Measurements from ENCODE around the gene ADAM33.

ADAM33 gene

DNA sequence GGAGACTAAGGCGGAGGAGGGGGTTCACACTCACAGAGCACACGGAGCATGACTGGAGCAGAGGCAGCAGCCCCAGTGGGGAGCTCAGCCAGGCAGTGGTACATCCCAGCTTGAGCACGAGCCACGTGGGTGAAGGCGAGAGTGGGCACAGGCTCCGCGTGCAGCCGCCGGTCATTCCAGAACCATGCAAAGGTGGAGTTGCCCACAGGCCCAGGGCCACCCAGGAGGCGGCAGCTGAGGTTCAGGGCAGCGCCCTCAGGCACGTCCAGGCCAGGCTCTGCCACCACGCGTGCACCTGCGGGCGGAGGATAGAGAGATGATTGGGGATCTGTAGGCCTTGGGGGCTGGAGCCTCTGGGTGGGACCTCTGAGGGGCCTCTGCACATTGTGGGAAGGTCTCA lies 9.5 kb upstream of the ADAM33 start:
- Histone ChIP-seq H3K79me2 (ENCODE audit: low read length) (no peaks in the 10 kb centered on the region), H3F3A (ENCODE audit: insufficient read depth, low read length) (no peaks in the 10 kb centered on the region), H3K27ac (ENCODE audit: low read length) (no peak overlapping the region), H3K36me3 (replicated peaks; ENCODE audit: insufficient read depth, low read length) (no peaks in the 10 kb centered on the region), H3K9me2 (replicated peaks; ENCODE audit: insufficient read depth, low read length) (no peaks in the 10 kb centered on the region), H3K27me3 (replicated peaks; ENCODE audit: insufficient read depth, low read length) (no peaks in the 10 kb centered on the region), H3K4me2 (ENCODE audit: low read depth, low read length) (no peak overlapping the region), H3K9ac (ENCODE audit: low read length) (no peak overlapping the region), H3K4me1 (ENCODE audit: low read length) (no peaks in the 10 kb centered on the region), H3K9me3 (replicated peaks; ENCODE audit: insufficient read depth, low read length) (no peaks in the 10 kb centered on the region), H2AFZ (ENCODE audit: low read length) (no peak overlapping the region), H4K20me1 (ENCODE audit: insufficient read depth, low read length) (no peaks in the 10 kb centered on the region), H3K4me3 (ENCODE audit: low read length) (no peak overlapping the region)
- DNase-seq, result no peak
- no peak for TF ChIP-seq EZH2 (optimal IDR thresholded peaks at IDR 0.05; ENCODE audit: low read depth, low read length)
- TF ChIP-seq EZH2phosphoT487 (IDR thresholded peaks at IDR 0.05; ENCODE audit: low read length), result no peak
- TF ChIP-seq, protein P1, sequence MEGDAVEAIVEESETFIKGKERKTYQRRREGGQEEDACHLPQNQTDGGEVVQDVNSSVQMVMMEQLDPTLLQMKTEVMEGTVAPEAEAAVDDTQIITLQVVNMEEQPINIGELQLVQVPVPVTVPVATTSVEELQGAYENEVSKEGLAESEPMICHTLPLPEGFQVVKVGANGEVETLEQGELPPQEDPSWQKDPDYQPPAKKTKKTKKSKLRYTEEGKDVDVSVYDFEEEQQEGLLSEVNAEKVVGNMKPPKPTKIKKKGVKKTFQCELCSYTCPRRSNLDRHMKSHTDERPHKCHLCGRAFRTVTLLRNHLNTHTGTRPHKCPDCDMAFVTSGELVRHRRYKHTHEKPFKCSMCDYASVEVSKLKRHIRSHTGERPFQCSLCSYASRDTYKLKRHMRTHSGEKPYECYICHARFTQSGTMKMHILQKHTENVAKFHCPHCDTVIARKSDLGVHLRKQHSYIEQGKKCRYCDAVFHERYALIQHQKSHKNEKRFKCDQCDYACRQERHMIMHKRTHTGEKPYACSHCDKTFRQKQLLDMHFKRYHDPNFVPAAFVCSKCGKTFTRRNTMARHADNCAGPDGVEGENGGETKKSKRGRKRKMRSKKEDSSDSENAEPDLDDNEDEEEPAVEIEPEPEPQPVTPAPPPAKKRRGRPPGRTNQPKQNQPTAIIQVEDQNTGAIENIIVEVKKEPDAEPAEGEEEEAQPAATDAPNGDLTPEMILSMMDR (IDR thresholded peaks at IDR 0.05; ENCODE audit: low read length), result no peak

DNA sequence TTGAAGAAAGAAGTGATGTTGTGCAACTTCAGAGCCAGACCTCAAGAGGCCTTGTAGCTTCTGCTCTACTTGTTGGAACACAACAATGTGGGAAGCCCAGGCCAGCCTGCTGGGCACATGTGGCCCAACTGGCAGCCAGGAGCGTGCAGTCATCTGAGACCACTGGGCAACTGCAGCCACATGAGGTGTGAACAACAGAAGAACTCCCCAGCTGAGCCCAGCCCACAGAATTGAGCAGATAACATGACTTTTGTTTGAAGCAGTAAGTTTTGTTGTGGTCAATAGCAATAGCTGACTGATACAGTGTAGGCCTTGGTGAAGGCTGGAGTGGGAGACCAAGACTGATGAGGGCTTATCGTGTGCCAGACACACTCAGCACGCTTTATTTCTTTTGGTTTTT lies 8.6 kb upstream of the ADAM33 start:
- Histone ChIP-seq H3K9me2 (replicated peaks; ENCODE audit: insufficient read depth, low read length) (no peaks in the 10 kb centered on the region), H3K79me2 (ENCODE audit: low read length) (no peaks in the 10 kb centered on the region), H2AFZ (ENCODE audit: low read length) (no peak overlapping the region), H3K9ac (ENCODE audit: low read length) (no peak overlapping the region), H3K27ac (ENCODE audit: low read length) (no peak overlapping the region), H3K4me3 (ENCODE audit: low read length) (no peak overlapping the region), H4K20me1 (ENCODE audit: insufficient read depth, low read length) (no peaks in the 10 kb centered on the region), H3K4me1 (ENCODE audit: low read length) (no peaks in the 10 kb centered on the region), H3K27me3 (replicated peaks; ENCODE audit: insufficient read depth, low read length) (peaks cover 7% of the 10 kb centered on the region; the same call in 1 of the 2 replicates), H3F3A (ENCODE audit: insufficient read depth, low read length) (no peaks in the 10 kb centered on the region), H3K4me2 (ENCODE audit: low read depth, low read length) (no peak overlapping the region), H3K36me3 (replicated peaks; ENCODE audit: insufficient read depth, low read length) (no peaks in the 10 kb centered on the region), H3K9me3 (replicated peaks; ENCODE audit: insufficient read depth, low read length) (no peaks in the 10 kb centered on the region)
- DNase-seq, result no peak
- TF ChIP-seq, protein P1 (IDR thresholded peaks at IDR 0.05; ENCODE audit: low read length), result no peak

DNA sequence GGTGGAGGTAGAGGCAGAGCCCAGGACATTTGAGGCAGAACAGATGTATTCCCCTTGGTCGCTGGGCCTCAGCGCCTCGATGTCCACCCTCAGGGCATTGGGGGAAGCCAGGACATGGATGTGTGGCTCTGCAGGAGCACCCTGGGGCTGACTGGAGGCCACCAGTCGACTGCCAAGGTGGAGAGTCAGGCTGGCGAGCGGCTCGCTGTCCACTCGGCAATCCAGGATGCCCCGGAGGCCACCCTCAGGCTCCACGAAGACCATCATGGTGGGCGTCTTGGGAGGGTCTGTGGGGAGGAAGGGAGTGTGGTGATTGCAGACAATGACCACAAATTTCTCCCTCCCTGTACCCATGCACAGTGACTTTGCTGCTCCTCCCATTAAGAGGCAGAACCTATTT lies 8.2 kb upstream of the ADAM33 start:
- Histone ChIP-seq H2AFZ (ENCODE audit: low read length) (no peak overlapping the region), H3K4me3 (ENCODE audit: low read length) (no peak overlapping the region), H3K27me3 (replicated peaks; ENCODE audit: insufficient read depth, low read length) (peaks cover 9% of the 10 kb centered on the region; the same call in 1 of the 2 replicates), H3K9ac (ENCODE audit: low read length) (no peak overlapping the region), H3K36me3 (replicated peaks; ENCODE audit: insufficient read depth, low read length) (no peaks in the 10 kb centered on the region), H3K79me2 (ENCODE audit: low read length) (no peaks in the 10 kb centered on the region), H3K27ac (ENCODE audit: low read length) (no peak overlapping the region), H3K9me2 (replicated peaks; ENCODE audit: insufficient read depth, low read length) (no peaks in the 10 kb centered on the region), H3K9me3 (replicated peaks; ENCODE audit: insufficient read depth, low read length) (no peaks in the 10 kb centered on the region), H3F3A (ENCODE audit: insufficient read depth, low read length) (no peaks in the 10 kb centered on the region), H3K4me1 (ENCODE audit: low read length) (no peaks in the 10 kb centered on the region), H3K4me2 (ENCODE audit: low read depth, low read length) (no peak overlapping the region), H4K20me1 (ENCODE audit: insufficient read depth, low read length) (no peaks in the 10 kb centered on the region)
- TF ChIP-seq EZH2 (optimal IDR thresholded peaks at IDR 0.05; ENCODE audit: low read depth, low read length) (no peak), EZH2phosphoT487 (IDR thresholded peaks at IDR 0.05; ENCODE audit: low read length) (no peak)
- TF ChIP-seq, protein P1 (IDR thresholded peaks at IDR 0.05; ENCODE audit: low read length), result no peak
- DNase-seq, result no peak
